Sigmoid colon (tissue), 7 donors: Measurements from ENCODE around the gene OR52J3. TPM values are rescaled to one million over a fixed set of nuclear protein-coding genes. Genes with fewer than 3 reads are reported as not detected.

ENCODE experiments used
- DNase-seq: peaks from one replicate; pipeline ENCODE4 v3.0.0-alpha.2; 2019
- H3K27ac ChIP-seq, 4 donors: fragments of 200-600 bp; sonication (generic); one replicate each; pipeline ENCODE4 v1.5.1; 2016 to 2019; ENCODE audit warnings: mild to moderate bottlenecking in 1 of 4
- H3K27me3 ChIP-seq, 3 donors: fragments of 200-600 bp; sonication (generic); one replicate each; pipeline ENCODE4 v1.5.1; 2019; ENCODE audit warnings: mild to moderate bottlenecking in 1 of 3
- H3K36me3 ChIP-seq, 4 donors: fragments of 200-600 bp; sonication (generic); one replicate each; pipeline ENCODE4 v1.5.1; 2016 to 2019
- H3K4me1 ChIP-seq, 4 donors: fragments of 200-600 bp; sonication (generic); one replicate each; pipeline ENCODE4 v1.5.1; 2017 to 2019
- H3K4me3 ChIP-seq, 4 donors: fragments of 200-600 bp; sonication (generic); one replicate each; pipeline ENCODE4 v1.5.1; 2017 to 2019; ENCODE audit warnings: mild to moderate bottlenecking in 2 of 4, moderate library complexity in 1 of 4
- H3K9me3 ChIP-seq, 4 donors: fragments of 200-600 bp in 3 of 4; sonication (generic) in 3 of 4; one replicate each; pipeline versions ENCODE4 v1.5.1 to v1.6.1; 2013 to 2019
- CTCF ChIP-seq, 4 experiments: fragments of 450-650 bp in 3 of 4; fragments of 200-600 bp in 1 of 4; IDR thresholded peaks; one replicate each; pipeline ENCODE4 v1.5.1; 2016 to 2019; ENCODE audit warnings: antibody characterized with exemption in 4 of 4, mild to moderate bottlenecking in 3 of 4, moderate library complexity in 2 of 4
- EP300 ChIP-seq, 4 donors: sonication (generic); formaldehyde crosslinking; IDR thresholded peaks; one replicate each; pipeline ENCODE4 v1.6.1; 2017; ENCODE audit warnings: antibody characterized with exemption in 4 of 4
- POLR2A ChIP-seq, 2 donors: fragments of 450-650 bp; IDR thresholded peaks; one replicate each; pipeline ENCODE4 v1.6.1; 2016; ENCODE audit warnings: antibody characterized with exemption in 2 of 2, mild to moderate bottlenecking in 2 of 2, moderate library complexity in 2 of 2
- POLR2AphosphoS5 ChIP-seq, 4 donors: sonication (generic); formaldehyde crosslinking; IDR thresholded peaks; one replicate each; pipeline ENCODE4 v1.6.1; 2017; ENCODE audit warnings: antibody characterized with exemption in 4 of 4
- WGBS, 2 donors: extraction: QIAGEN DNeasy Blood & Tissue Kit; methylation state at CpG; one replicate each; pipeline ENCODE4 v1.1.7; 2013; 5-methylcytosine and 5-hydroxymethylcytosine counted together
- intact Hi-C: fragments of 100-400 bp; cut with DNase I; formaldehyde crosslinking; loops from one replicate; pipeline ENCODE4 v1.15.1; 2023
- polyA plus RNA-seq, 3 donors: library from polyadenylated mRNA; stranded (reverse); fragments of 200-250 nt; gene quantifications; one replicate each; pipeline ENCODE4 v1.2.3, GENCODE V29; 2013
- total RNA-seq, 4 donors: library from RNA; depleted of rRNA; stranded (reverse); fragments of >200 nt; gene quantifications; one replicate each; pipeline ENCODE4 v1.1.0, GENCODE V29; 2016
- donor health status: healthy with polysubstance abuse.
- donor health status: Bipolar disorder and iron deficiency.
- donor health status: healthy.

OR52J3 gene
- total and polyA plus RNA-seq, 7 donors = not detected

GRCh38 chr11:5013012-5013411, 33.3 kb upstream of the OR52J3 start:
- TF ChIP-seq POLR2AphosphoS5 (IDR thresholded peaks at IDR 0.05) = no peak
- no peak for TF ChIP-seq CTCF (IDR thresholded peaks at IDR 0.05)
- no peak for TF ChIP-seq EP300 (IDR thresholded peaks at IDR 0.05)
- TF ChIP-seq POLR2A (IDR thresholded peaks at IDR 0.05) = no peak
- H3K9me3 ChIP-seq = no peaks in the 10 kb centered on the region
- WGBS, 2 donors = 90 to 93% methylated on average over 1 of the region's 1 CpG
- intact Hi-C loops = no loop called here
- H3K4me1 ChIP-seq = no peaks in the 10 kb centered on the region
- DNase-seq = no peak
- no peaks in the 10 kb centered on the region for H3K36me3 ChIP-seq
- no peaks in the 10 kb centered on the region for H3K27me3 ChIP-seq
- no peak overlapping the region for H3K27ac ChIP-seq
- no peak overlapping the region for H3K4me3 ChIP-seq

GRCh38 chr11:5021996-5022395, 24.3 kb upstream of the OR52J3 start:
- 92 to 99% methylated on average over 2 of the region's 2 CpGs for WGBS, 2 donors

GRCh38 chr11:5036669-5037068, 9.7 kb upstream of the OR52J3 start:
- Histone ChIP-seq H3K4me3 (no peak overlapping the region), H3K9me3 (no peaks in the 10 kb centered on the region), H3K27me3 (no peaks in the 10 kb centered on the region), H3K4me1 (no peaks in the 10 kb centered on the region), H3K36me3 (no peaks in the 10 kb centered on the region), H3K27ac (no peak overlapping the region)
- intact Hi-C loops = no loop called here
- DNase-seq = no peak
- no peak for TF ChIP-seq CTCF (IDR thresholded peaks at IDR 0.05)
- TF ChIP-seq POLR2AphosphoS5 (IDR thresholded peaks at IDR 0.05) = no peak
- no peak for TF ChIP-seq EP300 (IDR thresholded peaks at IDR 0.05)
- TF ChIP-seq POLR2A (IDR thresholded peaks at IDR 0.05) = no peak
- 74 to 83% methylated on average over 2 of the region's 2 CpGs for WGBS, 2 donors

More at GRCh38 chr11:5021996-5022395, 24.3 kb upstream of the OR52J3 start:
- Histone ChIP-seq H3K36me3 (no peaks in the 10 kb centered on the region), H3K4me3 (no peak overlapping the region), H3K27me3 (no peaks in the 10 kb centered on the region), H3K9me3 (peaks cover 0 to 10% (median 4%) of the 10 kb centered on the region in 4 donors), H3K27ac (no peak overlapping the region), H3K4me1 (no peaks in the 10 kb centered on the region)
- DNase-seq = no peak
- intact Hi-C loops = no loop called here
- TF ChIP-seq POLR2AphosphoS5 (IDR thresholded peaks at IDR 0.05) (no peak), POLR2A (IDR thresholded peaks at IDR 0.05) (no peak), EP300 (IDR thresholded peaks at IDR 0.05) (no peak), CTCF (IDR thresholded peaks at IDR 0.05) (no peak)

GRCh38 chr11:5037926-5038325, 8.4 kb upstream of the OR52J3 start:
- intact Hi-C loops = no loop called here
- DNase-seq = no peak
- Histone ChIP-seq H3K9me3 (no peaks in the 10 kb centered on the region), H3K27ac (no peak overlapping the region), H3K36me3 (no peaks in the 10 kb centered on the region), H3K4me1 (no peaks in the 10 kb centered on the region), H3K27me3 (no peaks in the 10 kb centered on the region), H3K4me3 (no peak overlapping the region)
- WGBS, 2 donors = 26 to 67% methylated on average over 2 of the region's 2 CpGs
- no peak for TF ChIP-seq CTCF (IDR thresholded peaks at IDR 0.05)
- TF ChIP-seq POLR2A (IDR thresholded peaks at IDR 0.05) = no peak
- no peak for TF ChIP-seq POLR2AphosphoS5 (IDR thresholded peaks at IDR 0.05)
- TF ChIP-seq EP300 (IDR thresholded peaks at IDR 0.05) = no peak

- no peak for DNase-seq
- intact Hi-C loops = no loop called here
- 88 to 96% methylated on average over 1 of the region's 1 CpG for WGBS, 2 donors
- no peaks in the 10 kb centered on the region for H3K9me3 ChIP-seq
- H3K27me3 ChIP-seq = no peaks in the 10 kb centered on the region
- no peak for TF ChIP-seq EP300 (IDR thresholded peaks at IDR 0.05)
- TF ChIP-seq CTCF (IDR thresholded peaks at IDR 0.05) = no peak
- TF ChIP-seq POLR2A (IDR thresholded peaks at IDR 0.05) = no peak
- no peak for TF ChIP-seq POLR2AphosphoS5 (IDR thresholded peaks at IDR 0.05)
- H3K4me3 ChIP-seq = no peak overlapping the region
- no peaks in the 10 kb centered on the region for H3K4me1 ChIP-seq
- no peaks in the 10 kb centered on the region for H3K36me3 ChIP-seq
- no peak overlapping the region for H3K27ac ChIP-seq
These were observed 8.0 kb upstream of the OR52J3 start for GRCh38 chr11:5038341-5038740.
